BJ (cell line): ENCODE data around the gene TTLL10. TPM values are rescaled to one million over a fixed set of nuclear protein-coding genes. Genes with fewer than 3 reads are reported as not detected.

ENCODE experiments used
- CTCF ChIA-PET: fragments of 350-600 bp; formaldehyde crosslinking; extraction: SDS; loops from one replicate; lab custom pipeline; 2021; ENCODE audit warnings: antibody characterized with exemption, inconsistent platforms; lab: Yijun Ruan, JAX
- POLR2A ChIA-PET: fragments of 300-600 bp; sonication (Branson Sonifier 250); formaldehyde crosslinking; extraction: SDS; loops from one replicate; lab custom pipeline; 2021; ENCODE audit warnings: antibody characterized with exemption; lab: Charles Lee
- DNase-seq: peaks from one replicate; pipeline ENCODE4 v3.0.0-alpha.2; 2011; ENCODE audit warnings: low read depth
- H3K27me3 ChIP-seq: 2 replicates; pipeline ENCODE4 v1.6.0; 2011; ENCODE audit warnings: low read length; ENCODE audit not compliant: control insufficient read depth, insufficient read depth
- H3K36me3 ChIP-seq: 2 replicates; pipeline ENCODE4 v1.5.1; 2011; ENCODE audit warnings: low read length; ENCODE audit not compliant: control insufficient read depth, insufficient read depth
- H3K4me3 ChIP-seq: 2 replicates; pipeline ENCODE4 v1.5.1; 2011; ENCODE audit warnings: low read depth, mild to moderate bottlenecking, control low read depth, low read length
- polyA plus RNA-seq: library from polyadenylated mRNA; depleted of rRNA; stranded (reverse); fragments of >200 nt; gene quantifications from 2 replicates; pipeline ENCODE4 v1.2.3, GENCODE V29; 2011
- TF ChIP-seq, protein P1 (sequence below): IDR thresholded peaks from 2 replicates; pipeline ENCODE4 v1.5.1; 2011; ENCODE audit warnings: low read depth, mild to moderate bottlenecking, control low read depth, inconsistent platforms, low read length, moderate library complexity; ENCODE audit not compliant: insufficient read depth

The TTLL10 gene
- polyA plus RNA-seq, 1 experiment = not detected

DNA sequence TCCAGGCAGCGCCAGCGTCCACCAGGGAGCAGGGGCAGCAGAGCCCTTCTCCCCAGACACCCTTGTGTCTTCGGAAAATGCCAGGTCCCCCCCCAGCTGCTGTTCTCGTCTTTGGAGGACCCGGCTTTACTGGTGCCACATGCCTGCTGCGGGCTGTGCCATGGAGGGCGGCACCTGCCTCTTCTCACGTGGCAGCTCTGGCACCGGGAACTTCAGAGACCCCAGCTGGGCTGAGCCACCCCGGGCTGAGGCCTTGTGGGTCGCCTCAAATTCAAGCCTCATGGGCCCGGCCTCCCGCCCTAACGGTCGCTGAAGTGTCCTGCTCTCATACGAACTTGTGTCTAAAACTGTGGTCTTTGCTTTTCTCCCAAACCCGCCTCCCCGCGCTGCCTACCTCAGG, 30.8 kb upstream of the TTLL10 start:
- ChIA-PET CTCF (no interaction called here), POLR2A (no interaction called here)
- DNase-seq = no peak
- TF ChIP-seq, protein P1, sequence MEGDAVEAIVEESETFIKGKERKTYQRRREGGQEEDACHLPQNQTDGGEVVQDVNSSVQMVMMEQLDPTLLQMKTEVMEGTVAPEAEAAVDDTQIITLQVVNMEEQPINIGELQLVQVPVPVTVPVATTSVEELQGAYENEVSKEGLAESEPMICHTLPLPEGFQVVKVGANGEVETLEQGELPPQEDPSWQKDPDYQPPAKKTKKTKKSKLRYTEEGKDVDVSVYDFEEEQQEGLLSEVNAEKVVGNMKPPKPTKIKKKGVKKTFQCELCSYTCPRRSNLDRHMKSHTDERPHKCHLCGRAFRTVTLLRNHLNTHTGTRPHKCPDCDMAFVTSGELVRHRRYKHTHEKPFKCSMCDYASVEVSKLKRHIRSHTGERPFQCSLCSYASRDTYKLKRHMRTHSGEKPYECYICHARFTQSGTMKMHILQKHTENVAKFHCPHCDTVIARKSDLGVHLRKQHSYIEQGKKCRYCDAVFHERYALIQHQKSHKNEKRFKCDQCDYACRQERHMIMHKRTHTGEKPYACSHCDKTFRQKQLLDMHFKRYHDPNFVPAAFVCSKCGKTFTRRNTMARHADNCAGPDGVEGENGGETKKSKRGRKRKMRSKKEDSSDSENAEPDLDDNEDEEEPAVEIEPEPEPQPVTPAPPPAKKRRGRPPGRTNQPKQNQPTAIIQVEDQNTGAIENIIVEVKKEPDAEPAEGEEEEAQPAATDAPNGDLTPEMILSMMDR = no peak
- no peaks in the 10 kb centered on the region for H3K36me3 ChIP-seq
- no peak overlapping the region for H3K4me3 ChIP-seq
- H3K27me3 ChIP-seq = peaks cover 1% of the 10 kb centered on the region; the same call in 1 of the 2 replicates

DNA sequence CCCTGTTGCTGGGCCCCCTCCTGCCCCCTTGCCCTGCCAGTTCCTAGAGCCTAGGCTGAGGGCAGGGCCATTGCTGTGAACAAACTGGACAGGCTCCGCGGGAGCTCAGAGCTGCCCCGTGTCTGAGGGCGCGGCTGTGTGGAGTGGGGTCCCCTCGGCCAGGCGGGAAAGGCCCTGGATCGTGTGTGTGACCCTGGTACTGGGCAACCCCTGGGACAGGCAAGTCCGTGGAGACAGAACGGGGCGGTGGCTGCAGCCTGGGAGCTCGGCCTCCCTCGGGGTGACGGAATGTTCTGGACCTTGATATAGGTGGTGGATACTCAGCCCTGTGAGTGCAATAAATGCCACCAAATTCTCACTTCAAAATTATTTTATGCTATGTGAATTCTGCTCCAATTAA, 30.0 kb upstream of the TTLL10 start:
- CTCF ChIA-PET = no interaction called here

DNA sequence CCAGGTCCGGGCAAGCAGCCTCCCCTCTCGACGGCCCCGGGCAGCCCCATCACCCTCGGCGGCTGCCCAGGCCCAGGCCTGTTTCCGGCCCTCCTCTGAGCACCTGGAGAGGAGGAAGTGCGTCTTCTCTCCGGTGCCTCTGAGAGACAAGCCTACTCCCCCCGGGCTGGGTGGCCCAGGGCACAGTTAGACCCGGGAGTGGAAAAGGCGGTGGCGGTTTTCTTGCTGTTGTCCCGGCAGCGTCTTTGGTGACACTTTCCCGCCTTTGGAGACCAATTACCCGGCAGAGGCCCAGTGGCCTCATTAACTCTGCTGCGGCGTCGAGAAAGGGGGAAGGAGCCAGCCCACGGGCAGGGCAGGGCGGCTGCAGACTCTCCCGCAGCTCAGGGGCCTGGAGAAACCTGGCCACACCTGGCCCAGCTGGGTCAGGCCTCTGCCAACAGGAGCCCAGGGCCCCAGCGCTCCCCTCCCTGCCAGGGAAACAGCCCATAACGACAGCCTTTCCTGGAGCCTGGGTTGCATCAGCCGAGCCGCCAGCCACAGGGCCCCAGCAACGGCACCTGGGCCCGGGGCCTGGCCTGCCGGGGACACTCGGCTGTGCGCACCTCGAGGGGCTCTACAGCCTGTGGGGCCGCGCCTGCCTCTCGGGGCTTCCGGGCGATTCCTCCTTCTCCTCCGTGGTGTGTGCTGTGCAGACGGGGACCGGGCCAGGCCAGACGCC, 29.4 kb upstream of the TTLL10 start:
- CTCF ChIA-PET = no interaction called here
- no peak for DNase-seq
- Histone ChIP-seq H3K27me3 (peaks cover 1% of the 10 kb centered on the region; the same call in 1 of the 2 replicates), H3K36me3 (no peaks in the 10 kb centered on the region), H3K4me3 (no peak overlapping the region)
- POLR2A ChIA-PET = no interaction called here
- TF ChIP-seq, protein P1 = no peak

More for the DNA sequence above, 30.0 kb upstream of the TTLL10 start:
- Histone ChIP-seq H3K4me3 (no peak overlapping the region), H3K36me3 (no peaks in the 10 kb centered on the region), H3K27me3 (peaks cover 1% of the 10 kb centered on the region; the same call in 1 of the 2 replicates)
- no peak for DNase-seq
- POLR2A ChIA-PET = no interaction called here
- TF ChIP-seq, protein P1 = no peak

DNA sequence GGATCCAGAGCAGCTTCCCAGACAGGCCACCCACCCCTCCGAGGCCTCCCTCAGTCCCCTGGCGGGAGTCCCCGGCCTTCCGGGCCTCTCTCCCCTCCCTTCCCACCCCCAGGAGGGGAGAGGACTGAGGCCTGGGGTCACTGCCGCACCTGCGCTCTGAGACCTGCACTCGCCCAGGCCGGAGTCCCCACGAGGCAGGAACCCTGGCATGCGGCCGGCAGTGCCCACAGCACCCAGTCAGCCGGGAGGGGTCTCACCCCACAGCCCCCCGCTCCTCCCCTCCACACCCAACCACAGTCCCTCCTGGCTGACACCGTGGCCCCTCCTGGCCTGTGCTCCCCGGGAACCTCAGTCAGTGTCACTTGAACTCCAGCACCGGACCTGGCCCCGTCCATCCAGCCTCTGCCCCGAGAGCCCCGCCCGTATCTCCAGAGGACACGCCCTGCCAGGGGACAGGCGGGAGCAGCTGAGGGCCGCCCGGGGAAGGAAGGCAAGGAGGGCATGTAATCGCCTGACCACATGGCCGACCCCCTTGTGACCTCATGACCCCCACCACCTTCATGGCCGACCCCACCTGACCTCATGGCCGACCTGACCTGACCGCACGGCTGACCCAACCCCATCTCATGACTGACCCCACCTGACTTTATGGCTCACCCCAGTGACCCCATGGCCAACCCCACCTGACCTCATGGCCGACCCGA, 28.7 kb upstream of the TTLL10 start:
- TF ChIP-seq, protein P1 = no peak
- CTCF ChIA-PET = no interaction called here
- POLR2A ChIA-PET = no interaction called here
- no peaks in the 10 kb centered on the region for H3K36me3 ChIP-seq
- DNase-seq = no peak
- no peak overlapping the region for H3K4me3 ChIP-seq
- peaks cover 1% of the 10 kb centered on the region; the same call in 1 of the 2 replicates for H3K27me3 ChIP-seq

DNA sequence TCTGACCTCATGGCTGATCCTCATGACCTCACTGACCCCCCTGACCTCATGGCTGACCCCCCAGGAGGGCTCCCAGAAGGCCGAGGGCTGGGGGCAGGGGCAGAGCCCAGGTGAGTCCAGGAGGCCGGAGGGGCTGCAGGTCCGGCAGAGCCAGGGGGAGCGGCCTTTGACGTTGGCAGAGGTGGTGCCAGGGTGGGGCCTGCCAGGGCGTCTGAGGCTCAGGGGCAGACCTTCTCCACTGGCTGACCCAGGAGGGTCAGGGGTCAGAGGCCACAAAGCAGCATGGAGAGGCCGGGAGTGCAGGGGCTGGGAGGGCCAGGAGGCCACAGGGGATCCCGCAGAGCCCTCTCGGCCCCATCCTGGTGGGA, 28.1 kb upstream of the TTLL10 start:
- no peak for DNase-seq
- ChIA-PET CTCF (no interaction called here), POLR2A (no interaction called here)
- no peak overlapping the region for H3K4me3 ChIP-seq
- H3K36me3 ChIP-seq = no peaks in the 10 kb centered on the region
- peaks cover 1% of the 10 kb centered on the region; the same call in 1 of the 2 replicates for H3K27me3 ChIP-seq
- TF ChIP-seq, protein P1 = no peak
